ENCODE results near the gene JMJD7. TPM values are rescaled to one million over a fixed set of nuclear protein-coding genes. Genes with fewer than 3 reads are reported as not detected.
"Not testable (repeated sequence)": the region's sequence is repeated elsewhere in the genome, so short reads cannot be mapped to it uniquely, and the experiment has no call there.

Gene JMJD7
- total RNA-seq, 1 experiment from 2014 or later, result 2.5 TPM

DNA sequence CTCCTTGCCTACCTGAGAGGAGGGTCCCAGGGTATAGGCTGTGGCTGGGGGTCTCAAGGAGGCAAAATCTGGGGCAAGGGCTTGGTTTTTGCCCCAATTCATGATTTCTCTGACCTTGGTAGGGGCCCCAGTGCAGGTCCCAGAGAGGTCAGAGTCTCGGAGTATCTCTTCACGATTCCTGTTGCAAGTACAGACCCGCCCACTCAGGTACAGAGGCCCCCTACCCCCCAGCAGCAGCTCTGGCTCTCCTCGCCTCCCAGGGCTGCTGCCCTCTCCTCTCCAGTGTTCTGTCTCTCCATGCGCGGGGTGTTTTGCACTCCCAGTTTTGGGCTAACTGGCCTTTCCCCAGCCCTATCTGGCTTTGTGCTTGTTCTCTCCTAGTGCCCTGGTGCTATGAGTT, 5.4 kb upstream of the JMJD7 start:
- DNase-seq (ENCODE audit: low spot score), result no peak

DNA sequence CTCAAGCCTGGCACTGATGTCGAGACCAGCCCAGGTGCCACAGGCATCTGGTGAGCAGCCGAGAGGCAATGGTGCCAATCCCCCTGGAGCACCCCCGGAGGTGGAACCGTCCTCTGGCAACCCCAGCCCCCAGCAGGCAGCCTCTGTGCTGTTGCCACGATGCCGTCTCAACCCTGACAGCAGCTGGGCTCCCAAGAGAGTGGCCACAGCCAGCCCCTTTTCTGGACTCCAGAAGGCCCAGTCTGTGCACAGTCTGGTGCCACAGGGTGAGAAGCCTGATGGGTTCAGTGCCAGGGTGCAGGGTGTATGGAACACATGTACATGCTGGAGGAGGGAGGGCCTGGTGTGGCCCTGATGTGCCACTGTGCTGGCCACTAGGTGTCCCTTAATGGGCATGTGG, 4.9 kb upstream of the JMJD7 start:
- DNase-seq (ENCODE audit: low spot score), result no peak

GRCh38 chr15:41823502-41823901, 4.4 kb upstream of the JMJD7 start:
- DNase-seq (ENCODE audit: low spot score), result no peak

DNA sequence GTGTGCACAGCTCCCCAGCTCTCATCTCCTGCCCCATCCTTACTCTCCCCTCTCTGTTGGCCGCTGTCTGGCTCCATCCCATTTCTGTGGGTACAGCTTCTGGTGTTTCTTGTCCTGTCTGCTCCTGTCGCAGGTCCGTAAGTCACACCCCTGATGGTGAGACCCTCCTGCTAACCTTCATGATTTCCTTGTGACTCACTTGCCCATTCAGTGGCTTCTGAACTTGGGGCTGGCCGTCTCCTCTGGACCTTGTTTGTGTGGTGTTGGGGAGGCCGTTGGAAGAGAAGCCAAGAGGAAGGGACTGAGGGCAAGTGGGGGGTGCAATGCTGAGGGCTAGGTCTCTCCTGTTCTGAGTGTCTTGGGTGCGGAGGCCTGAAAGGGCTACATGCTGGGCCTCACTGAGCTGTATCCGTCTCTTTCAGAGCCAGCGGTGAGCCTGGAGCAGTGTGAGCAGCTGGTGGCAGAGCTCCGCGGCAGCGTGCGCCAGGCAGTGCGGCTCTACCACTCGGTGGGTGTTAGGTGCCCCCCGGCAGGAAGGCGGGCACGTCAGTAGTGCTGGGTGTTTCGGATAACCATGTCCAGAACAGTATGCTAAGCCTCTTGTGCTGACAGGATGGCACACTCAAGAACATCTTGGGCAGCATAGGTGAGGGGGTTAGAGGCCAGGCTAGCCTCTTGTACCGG, 3.7 kb upstream of the JMJD7 start:
- no peak for DNase-seq (ENCODE audit: low spot score)

- no peak for DNase-seq (ENCODE audit: low spot score)
These were observed 2.7 kb upstream of the JMJD7 start for GRCh38 chr15:41825145-41825544.

DNA sequence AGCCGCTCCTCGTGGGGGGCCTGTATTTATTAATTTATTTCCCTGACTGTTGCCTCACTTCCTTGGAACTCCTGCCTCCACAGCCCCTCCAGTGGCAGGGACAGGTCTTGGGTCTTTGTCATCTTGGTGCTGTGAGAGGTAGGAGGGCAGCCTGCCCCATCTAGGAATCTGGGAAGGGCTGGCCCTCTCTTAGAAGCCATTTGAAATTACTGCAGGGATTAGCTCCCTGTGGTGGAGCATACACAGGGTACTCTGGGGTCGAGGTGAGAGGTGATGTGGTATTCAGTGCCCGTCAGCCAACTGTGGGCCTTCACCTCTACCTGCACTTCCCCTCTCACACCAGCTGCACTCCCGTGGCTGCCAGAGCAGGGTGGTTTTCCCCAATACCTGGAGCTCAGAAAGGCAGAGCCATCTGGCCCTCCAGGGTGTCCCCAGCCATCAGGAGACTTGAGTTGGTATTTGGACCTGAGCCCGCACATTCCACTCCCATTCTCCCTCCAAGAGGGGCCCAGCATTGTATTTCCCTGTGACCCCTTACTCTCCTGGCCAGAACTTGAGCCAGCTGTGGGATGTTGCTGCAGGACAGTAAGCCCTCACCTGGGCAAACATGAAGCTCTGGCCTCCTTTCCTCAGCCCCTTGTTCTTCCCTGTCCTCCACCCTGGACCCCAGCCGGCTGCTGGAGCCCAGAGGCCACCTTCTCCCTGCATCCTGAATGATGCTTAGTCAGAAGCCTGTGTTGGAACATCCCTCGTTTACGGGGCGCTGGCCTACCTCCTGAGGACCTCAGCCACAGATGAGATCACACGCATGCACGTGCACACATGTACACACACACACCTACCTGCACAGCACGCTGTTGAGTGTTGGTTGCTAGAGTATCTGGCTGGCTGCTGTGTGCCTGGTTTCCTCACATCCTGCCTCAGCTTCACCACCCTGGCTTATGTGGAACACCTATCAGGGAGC, 2.0 kb upstream of the JMJD7 start:
- no peak for DNase-seq (ENCODE audit: low spot score)

DNA sequence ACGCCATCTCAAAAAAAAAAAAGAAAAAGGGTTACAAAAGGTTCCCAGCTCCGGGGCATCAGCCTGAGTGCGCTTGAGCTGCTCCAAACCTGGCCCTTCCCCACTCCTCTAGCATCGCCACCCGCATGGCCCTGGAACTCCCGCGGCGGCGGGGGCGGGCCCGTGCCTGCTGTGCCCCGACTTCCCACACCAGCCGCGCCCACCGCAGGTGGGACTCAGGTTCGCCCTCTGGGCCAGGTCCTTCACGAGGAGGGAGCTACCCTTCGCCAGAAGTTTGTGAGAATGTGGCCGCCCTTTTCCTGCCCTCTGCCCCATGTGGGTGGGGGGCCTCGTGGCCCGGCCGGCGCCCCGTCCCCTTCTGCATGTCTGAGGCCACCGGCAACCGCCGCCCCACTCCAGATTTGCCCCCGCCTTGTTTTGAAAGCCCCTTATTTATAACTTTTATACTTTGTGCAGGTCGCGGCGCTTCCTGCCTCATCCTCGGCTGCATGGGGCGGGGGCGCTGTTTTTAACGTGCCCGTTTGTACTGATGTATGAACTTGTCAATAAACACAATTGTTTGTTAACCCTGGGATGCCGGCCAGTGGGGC, 507 bp upstream of the JMJD7 start:
- no peak for DNase-seq (ENCODE audit: low spot score)

GRCh38 chr15:41828807-41829141, 882 bp downstream of the JMJD7 start:
- DNase-seq (ENCODE audit: low spot score), result no peak

DNA sequence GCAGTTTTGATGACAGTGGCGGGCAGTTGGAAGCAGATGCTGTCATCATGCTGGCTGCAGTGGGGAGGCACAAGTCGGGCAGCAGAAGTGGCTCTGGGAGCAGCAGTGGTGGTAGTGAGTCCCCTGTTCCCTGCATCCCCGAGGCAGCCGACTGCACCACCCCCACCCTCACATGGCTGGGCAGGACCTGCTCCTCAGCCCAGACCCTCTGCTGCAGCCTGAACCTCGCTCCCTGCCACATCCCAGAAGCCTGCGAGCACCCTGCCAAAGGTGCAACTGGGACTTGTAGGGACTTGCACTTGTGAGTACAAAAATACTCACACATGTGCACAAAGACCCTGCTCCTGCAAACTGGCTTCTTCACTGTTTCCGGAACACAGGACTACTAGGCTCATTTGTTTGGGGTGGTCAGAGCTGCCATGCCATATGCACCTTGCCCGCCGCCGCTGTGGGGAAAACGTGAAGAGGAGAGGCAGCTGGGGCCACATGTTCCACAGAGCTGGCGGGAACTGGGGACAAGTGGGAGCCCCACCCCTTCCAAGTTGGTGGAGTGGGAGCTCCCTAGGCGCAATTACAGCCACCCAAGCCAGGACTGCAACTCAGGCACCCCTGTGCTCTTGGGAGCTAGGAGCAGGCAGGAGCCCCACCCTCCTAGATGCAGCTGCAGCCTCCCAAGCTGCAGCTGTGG, 2.2 kb downstream of the JMJD7 start:
- DNase-seq (ENCODE audit: low spot score), result no peak

- DNase-seq (ENCODE audit: low spot score), result not testable (repeated sequence)
These were observed 3.4 kb downstream of the JMJD7 start for GRCh38 chr15:41831291-41831690.

GRCh38 chr15:41832208-41832607, 4.3 kb downstream of the JMJD7 start:
- DNase-seq (ENCODE audit: low spot score), result no peak

DNA sequence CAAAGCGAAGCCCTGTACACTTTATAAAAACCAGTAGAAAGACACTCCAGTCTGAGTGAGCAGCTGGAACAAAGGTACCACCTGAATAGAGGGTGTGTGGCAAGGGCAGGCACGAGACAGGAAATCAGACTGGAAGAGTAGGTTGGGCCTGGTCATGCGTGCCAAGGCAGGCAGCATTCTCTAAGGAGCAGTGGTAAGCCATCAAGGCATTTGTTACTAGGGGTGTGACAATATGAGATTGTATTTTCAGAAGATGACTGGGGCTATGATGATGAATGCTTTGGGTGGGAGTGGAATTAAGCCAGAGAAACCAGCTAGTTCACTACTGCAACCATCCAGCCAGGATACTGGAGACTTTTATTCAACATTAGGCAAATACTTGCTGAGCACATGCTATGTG, 5.0 kb downstream of the JMJD7 start:
- DNase-seq (ENCODE audit: low spot score), result no peak

GRCh38 chr15:41834096-41834495, 6.2 kb downstream of the JMJD7 start:
- DNase-seq (ENCODE audit: low spot score), result no peak

- no peak for DNase-seq (ENCODE audit: low spot score)
These were observed 8.2 kb downstream of the JMJD7 start for GRCh38 chr15:41836073-41836472.

- no peak for DNase-seq (ENCODE audit: low spot score)
These were observed 9.0 kb downstream of the JMJD7 start for GRCh38 chr15:41836713-41837454.

DNA sequence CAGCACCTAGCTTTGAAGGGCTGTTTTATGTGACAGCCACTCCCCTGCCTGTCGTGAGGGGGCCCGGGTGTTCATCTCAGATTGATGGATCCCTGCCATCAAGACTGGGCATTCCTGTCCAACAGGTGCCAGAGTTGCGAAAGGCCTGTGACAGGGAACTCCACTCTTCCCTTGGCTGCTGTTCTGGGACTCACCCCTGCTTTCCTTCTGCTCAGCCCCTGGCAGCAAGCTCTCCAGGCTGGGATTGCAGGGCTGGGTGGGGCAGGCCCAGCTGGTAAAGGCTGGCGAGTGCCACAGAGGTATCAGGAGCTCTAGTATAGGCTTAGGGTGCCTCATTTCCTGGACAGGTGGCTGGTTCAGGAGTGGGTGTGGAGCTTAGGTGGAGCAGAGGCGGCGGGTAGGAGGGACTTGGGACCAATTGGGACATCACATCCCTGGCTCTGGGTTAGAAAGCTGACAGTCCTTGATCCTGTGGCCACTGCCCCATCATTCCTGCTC, 10.6 kb downstream of the JMJD7 start, which contains the start of gene PLA2G4B:
Gene PLA2G4B, plus strand, starts transcription at position 448 of the 498 bp plus-strand sequence. CDS start 67 bp downstream, outside the sequence.
- no peak for DNase-seq (ENCODE audit: low spot score)

DNA sequence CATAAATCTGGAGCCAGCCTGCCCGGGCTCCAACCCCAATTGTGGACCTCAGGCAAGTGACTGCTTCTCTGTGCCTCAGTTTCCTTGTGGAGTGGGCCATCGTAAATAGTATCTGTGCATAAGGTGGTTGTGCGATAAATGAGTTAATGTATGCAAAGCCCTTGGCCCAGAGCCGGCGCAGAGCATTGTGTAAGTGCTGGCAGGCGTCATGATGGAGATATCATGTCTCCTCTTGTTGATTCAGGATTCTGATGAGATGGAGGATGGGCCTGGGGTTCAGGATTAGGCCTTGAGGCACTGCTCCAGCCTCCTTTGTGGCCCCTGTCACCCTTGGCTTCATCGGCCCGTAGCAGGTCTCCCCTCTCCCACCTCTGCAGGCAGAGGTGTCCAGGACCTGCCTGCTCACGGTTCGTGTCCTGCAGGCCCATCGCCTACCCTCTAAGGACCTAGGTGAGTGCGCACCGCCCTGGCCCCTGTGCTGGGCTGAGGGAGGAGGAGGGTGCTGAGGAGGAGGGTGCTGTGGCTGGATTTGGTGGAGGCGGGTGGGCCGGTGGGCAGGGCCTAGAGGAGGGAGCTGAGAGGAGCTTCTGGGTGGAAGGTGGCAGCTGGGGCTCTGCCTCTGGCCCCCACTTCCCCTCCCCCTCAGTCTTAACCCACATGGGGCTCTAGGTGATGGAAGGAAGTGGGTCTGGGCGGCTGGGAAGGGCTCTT, 12.0 kb downstream of the JMJD7 start:
- no peak for DNase-seq (ENCODE audit: low spot score)

DNA sequence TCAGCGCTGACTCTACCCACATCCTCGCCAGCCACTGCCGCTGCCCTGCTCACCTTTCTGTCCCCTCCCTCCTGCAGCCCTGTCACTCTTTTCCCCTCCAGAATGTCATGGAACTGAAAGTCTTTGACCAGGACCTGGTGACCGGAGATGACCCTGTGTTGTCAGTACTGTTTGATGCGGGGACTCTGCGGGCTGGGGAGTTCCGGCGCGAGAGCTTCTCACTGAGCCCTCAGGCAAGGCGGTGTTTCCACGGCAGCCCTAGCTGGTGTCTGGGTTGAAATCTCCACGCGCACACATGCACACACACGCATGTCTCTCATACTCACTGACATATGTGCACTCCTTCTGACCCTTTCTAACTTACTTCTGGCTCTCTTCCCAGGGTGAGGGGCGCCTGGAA, 12.8 kb downstream of the JMJD7 start:
- no peak for DNase-seq (ENCODE audit: low spot score)

GRCh38 chr15:41841131-41841530, 13.2 kb downstream of the JMJD7 start:
- DNase-seq (ENCODE audit: low spot score), result no peak

DNA sequence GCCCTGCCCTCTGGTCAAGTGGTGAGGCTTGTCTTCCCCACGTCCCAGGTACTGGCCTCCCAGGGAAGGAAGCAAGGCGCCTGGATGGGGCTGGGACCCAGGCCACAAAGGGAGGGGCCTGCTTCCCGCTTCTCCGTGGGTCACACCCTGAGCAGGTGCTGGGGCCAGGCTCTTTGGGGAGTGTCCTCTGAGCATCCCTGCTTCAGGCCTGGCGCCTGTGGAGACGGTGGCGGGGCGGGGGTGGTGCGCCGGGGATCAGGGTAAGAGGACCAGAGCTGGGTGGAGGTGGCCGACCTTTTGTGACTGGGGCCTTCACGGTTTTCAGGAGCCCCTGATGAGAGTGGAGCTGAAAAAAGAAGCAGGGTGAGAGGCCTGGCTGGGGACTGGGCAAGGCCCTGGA, 14.3 kb downstream of the JMJD7 start:
- no peak for DNase-seq (ENCODE audit: low spot score)

DNA sequence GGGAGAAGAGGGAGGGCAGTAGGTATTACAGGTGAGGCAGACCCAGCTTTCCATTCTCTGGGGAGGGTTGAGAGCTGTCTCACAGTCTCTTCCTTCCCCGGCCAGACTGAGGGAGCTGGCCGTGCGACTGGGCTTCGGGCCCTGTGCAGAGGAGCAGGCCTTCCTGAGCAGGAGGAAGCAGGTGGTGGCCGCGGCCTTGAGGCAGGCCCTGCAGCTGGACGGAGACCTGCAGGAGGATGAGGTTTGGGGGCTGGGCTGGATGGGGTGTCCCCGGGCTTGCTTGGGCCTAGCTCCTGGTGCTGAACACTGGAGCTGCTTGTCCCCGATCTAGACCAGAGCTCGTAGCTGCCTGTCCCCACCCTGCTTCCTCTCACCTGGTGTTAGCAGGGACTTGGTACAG, 15.7 kb downstream of the JMJD7 start:
- DNase-seq (ENCODE audit: low spot score), result no peak
